Measurements from ENCODE around the gene COBL. TPM values are rescaled to one million over a fixed set of nuclear protein-coding genes. Genes with fewer than 3 reads are reported as not detected.

Gene COBL
- total and polyA plus RNA-seq, 10 of the 15 experiments (the other 5 are each of a cell fraction or from before 2014, with no cell fraction given) = 0.21 TPM; not detected in 9

DNA sequence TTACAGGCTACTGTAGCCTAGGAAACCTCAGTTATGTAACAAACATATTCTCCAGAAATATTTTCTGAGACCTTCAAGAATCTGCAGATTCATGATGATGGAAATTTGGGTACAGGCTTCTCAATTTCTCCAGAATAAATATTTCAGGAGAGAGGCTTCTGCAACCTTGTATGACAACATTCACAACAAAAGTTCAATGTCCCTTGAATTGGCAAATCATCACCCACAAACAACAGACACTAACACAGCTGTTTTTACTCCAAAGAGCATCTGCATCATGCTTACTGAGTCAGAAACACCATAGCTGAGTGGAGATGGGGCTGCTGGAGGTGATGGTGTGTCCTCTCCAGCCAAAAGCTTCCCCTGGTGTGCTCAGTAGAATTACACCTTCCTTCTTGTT, 9.3 kb upstream of the COBL start (continued):
- TF ChIP-seq CREB1 (IDR thresholded peaks at IDR 0.05; ENCODE audit: low read depth) (no peak), RAD51 (IDR thresholded peaks at IDR 0.05) (no peak), TAF1 (IDR thresholded peaks at IDR 0.05; ENCODE audit: borderline replicate concordance, low read depth, low read length) (no peak)

DNA sequence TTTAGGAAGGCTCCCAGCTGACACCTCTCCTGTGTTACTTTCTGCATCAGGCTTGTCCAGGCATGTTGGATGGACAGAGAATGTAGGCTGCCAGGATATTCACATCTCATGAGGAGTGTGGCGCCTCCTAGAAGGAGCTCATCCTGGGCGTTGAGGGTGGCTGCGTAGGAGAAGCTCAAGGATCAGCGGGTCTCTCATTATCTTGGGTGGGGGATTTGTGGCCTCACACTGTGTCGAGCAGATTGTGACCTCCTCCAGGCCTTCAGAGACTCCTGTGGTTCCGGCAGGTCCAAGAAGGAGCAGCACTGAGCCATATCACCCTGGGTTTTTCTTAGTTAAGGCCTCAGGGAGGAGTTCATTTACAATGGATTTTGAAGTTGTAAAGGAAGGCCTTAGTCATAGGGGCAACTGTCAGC, 8.7 kb upstream of the COBL start:
- ChIA-PET POLR2A (no interaction called here), RAD21 (ENCODE audit: unreplicated experiment) (no interaction called here), SMC1A (ENCODE audit: uncharacterized antibody, unreplicated experiment) (no interaction called here), CTCF (no interaction called here)
- no peak for ATAC-seq
- TF ChIP-seq EGR1 (IDR thresholded peaks at IDR 0.05; ENCODE audit: borderline replicate concordance in 1 of 2, low read depth in 2 of 2, low read length in 2 of 2) (no peak), HDAC6 (IDR thresholded peaks at IDR 0.05; ENCODE audit: unreplicated experiment) (no peak), TAF1 (IDR thresholded peaks at IDR 0.05; ENCODE audit: borderline replicate concordance, low read depth, low read length) (no peak), NFIC (IDR thresholded peaks at IDR 0.05; ENCODE audit: low read depth, low read length) (no peak), JUND (IDR thresholded peaks at IDR 0.05; ENCODE audit: low read depth, low read length) (no peak), CHD1 (IDR thresholded peaks at IDR 0.05; ENCODE audit: low read depth, low read length) (no peak), SP1 (IDR thresholded peaks at IDR 0.05; ENCODE audit: low read depth, low read length) (no peak), POU2F2 (IDR thresholded peaks at IDR 0.05; ENCODE audit: borderline replicate concordance, low read depth, low read length) (no peak)
- TF ChIP-seq, protein P1, sequence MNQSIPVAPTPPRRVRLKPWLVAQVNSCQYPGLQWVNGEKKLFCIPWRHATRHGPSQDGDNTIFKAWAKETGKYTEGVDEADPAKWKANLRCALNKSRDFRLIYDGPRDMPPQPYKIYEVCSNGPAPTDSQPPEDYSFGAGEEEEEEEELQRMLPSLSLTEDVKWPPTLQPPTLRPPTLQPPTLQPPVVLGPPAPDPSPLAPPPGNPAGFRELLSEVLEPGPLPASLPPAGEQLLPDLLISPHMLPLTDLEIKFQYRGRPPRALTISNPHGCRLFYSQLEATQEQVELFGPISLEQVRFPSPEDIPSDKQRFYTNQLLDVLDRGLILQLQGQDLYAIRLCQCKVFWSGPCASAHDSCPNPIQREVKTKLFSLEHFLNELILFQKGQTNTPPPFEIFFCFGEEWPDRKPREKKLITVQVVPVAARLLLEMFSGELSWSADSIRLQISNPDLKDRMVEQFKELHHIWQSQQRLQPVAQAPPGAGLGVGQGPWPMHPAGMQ (IDR thresholded peaks at IDR 0.05; ENCODE audit: borderline replicate concordance) = no peak
- H4K20me1 ChIP-seq (ENCODE audit: control insufficient read depth, insufficient read depth) = no peaks in the 10 kb centered on the region
- in situ Hi-C loops (cut with MboI) = no loop called here
- no peaks in the 10 kb centered on the region for H3K4me1 ChIP-seq (ENCODE audit: control insufficient read depth, insufficient read depth, low read length)
- BruUV-seq (replicated peaks) = no TSS peak
- no peak overlapping the region for H3K27ac ChIP-seq (ENCODE audit: control insufficient read depth, insufficient read depth)
- no peak overlapping the region for H3K4me3 ChIP-seq
- H3K9ac ChIP-seq (ENCODE audit: control insufficient read depth, insufficient read depth, low read length) = no peak overlapping the region
- H3K27me3 ChIP-seq (replicated peaks in 1 of 2; ENCODE audit: control insufficient read depth in 2 of 2, insufficient read depth in 2 of 2, low read length in 1 of 2) = no peaks in the 10 kb centered on the region; a peak in 1 of 4 replicates
- WGBS (ENCODE audit: insufficient coverage, insufficient replicate concordance, low lambda C conversion rate, missing lambda C conversion rate) = 13% methylated on average over 6 of the region's 6 CpGs
- H3K36me3 ChIP-seq (ENCODE audit: control insufficient read depth in 2 of 2, insufficient read depth in 2 of 2, low read length in 1 of 2) = no peaks in the 10 kb centered on the region
- no peaks in the 10 kb centered on the region for H3K79me2 ChIP-seq (ENCODE audit: control insufficient read depth, insufficient read depth, low read length)
- no peaks in the 10 kb centered on the region for H3K9me3 ChIP-seq (replicated peaks; ENCODE audit: control insufficient read depth, insufficient read depth, low read length)
- no peak overlapping the region for H2AFZ ChIP-seq (ENCODE audit: control insufficient read depth, low read depth, low read length)
- intact Hi-C loops (cut with micrococcal nuclease; ENCODE audit: unreplicated experiment) = no loop called here
- H3K4me2 ChIP-seq (ENCODE audit: control insufficient read depth, insufficient read depth) = no peak overlapping the region
- DNase-seq (ENCODE audit: low read depth, low spot score) = no peak
- FAIRE-seq = no peak

All from GM12878 (cell line).